ENCODE data around the gene CSTF2T. TPM values are rescaled to one million over a fixed set of nuclear protein-coding genes. Genes with fewer than 3 reads are reported as not detected.
"Not testable (repeated sequence)": the region's sequence is repeated elsewhere in the genome, so short reads cannot be mapped to it uniquely, and the experiment has no call there.

CSTF2T gene
- total and polyA plus RNA-seq, 4 donors = 6.9 to 25.2 (median 14.2) TPM

DNA sequence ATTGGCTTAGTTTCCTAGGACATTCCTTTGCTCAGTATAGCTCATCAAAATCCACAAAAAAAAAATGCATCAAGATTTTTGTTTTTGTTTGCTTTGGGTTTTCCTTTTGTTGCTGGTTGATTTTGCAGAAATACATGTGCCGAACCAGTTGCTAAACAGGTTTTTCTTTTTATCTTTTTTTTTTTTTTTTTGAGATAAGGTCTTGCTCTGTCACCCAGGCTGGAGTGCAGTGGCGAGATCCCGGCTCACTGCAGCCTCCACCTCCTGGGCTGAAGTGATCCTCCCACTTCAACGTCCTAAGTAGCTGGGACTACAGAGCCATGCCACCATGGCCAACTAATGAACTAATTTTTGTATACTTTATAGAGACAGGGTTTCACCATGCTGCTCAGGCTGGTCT lies 8.3 kb downstream of the CSTF2T start:
- intact Hi-C loops (cut with DNase I) = no loop called here
- DNase-seq = no peak
- Histone ChIP-seq H3K4me1 (ENCODE audit: control insufficient read depth in 1 of 2, insufficient read depth in 2 of 2, low read length in 2 of 2) (peaks cover 0 to 2% of the 10 kb centered on the region in 2 donors), H3K9me3 (ENCODE audit: control insufficient read depth, low read length) (no peaks in the 10 kb centered on the region), H3K27me3 (ENCODE audit: control insufficient read depth in 1 of 2, insufficient read depth in 2 of 2, low read length in 1 of 2) (no peaks in the 10 kb centered on the region), H3K27ac (ENCODE audit: low read depth in 1 of 2, low read length in 2 of 2) (no peak overlapping the region), H3K4me3 (ENCODE audit: low read length in 2 of 2) (no peak overlapping the region), H3K36me3 (ENCODE audit: control insufficient read depth in 1 of 2, insufficient read depth in 2 of 2, low read length in 1 of 2) (no peaks in the 10 kb centered on the region)
- no peak for ATAC-seq (ENCODE audit: low FRiP score)
- WGBS, 2 donors = 65 to 69% methylated on average over 4 of the region's 4 CpGs

- Histone ChIP-seq H3K4me3 (ENCODE audit: low read length in 2 of 2) (no peak overlapping the region), H3K27ac (ENCODE audit: low read depth in 1 of 2, low read length in 2 of 2) (no peak overlapping the region), H3K9me3 (ENCODE audit: control insufficient read depth, low read length) (no peaks in the 10 kb centered on the region), H3K36me3 (ENCODE audit: control insufficient read depth in 1 of 2, insufficient read depth in 2 of 2, low read length in 1 of 2) (no peaks in the 10 kb centered on the region), H3K27me3 (ENCODE audit: control insufficient read depth in 1 of 2, insufficient read depth in 2 of 2, low read length in 1 of 2) (no peaks in the 10 kb centered on the region), H3K4me1 (ENCODE audit: control insufficient read depth in 1 of 2, insufficient read depth in 2 of 2, low read length in 2 of 2) (peaks cover 5 to 6% of the 10 kb centered on the region in 2 donors)
- ATAC-seq (ENCODE audit: low FRiP score) (no peak), DNase-seq (no peak)
- 94 to 97% methylated on average over 3 of the region's 3 CpGs for WGBS, 2 donors
- intact Hi-C loops (cut with DNase I) = no loop called here
Observed at GRCh38 chr10:51689536-51689935, 9.9 kb downstream of the CSTF2T start.

GRCh38 chr10:51688826-51689225 lies 10.6 kb downstream of the CSTF2T start:
- H3K4me3 ChIP-seq (ENCODE audit: low read length in 2 of 2); intact Hi-C loops (cut with DNase I); H3K27me3 ChIP-seq (ENCODE audit: control insufficient read depth in 1 of 2, insufficient read depth in 2 of 2, low read length in 1 of 2); H3K36me3 ChIP-seq (ENCODE audit: control insufficient read depth in 1 of 2, insufficient read depth in 2 of 2, low read length in 1 of 2); H3K9me3 ChIP-seq (ENCODE audit: control insufficient read depth, low read length); H3K4me1 ChIP-seq (ENCODE audit: control insufficient read depth in 1 of 2, insufficient read depth in 2 of 2, low read length in 2 of 2); DNase-seq; ATAC-seq (ENCODE audit: low FRiP score); H3K27ac ChIP-seq (ENCODE audit: low read depth in 1 of 2, low read length in 2 of 2): not testable (repeated sequence)
- WGBS, 2 donors = 93 to 96% methylated on average over 2 of the region's 2 CpGs

- ATAC-seq (ENCODE audit: low FRiP score) (no peak), DNase-seq (no peak)
- intact Hi-C loops (cut with DNase I) = no loop called here
- Histone ChIP-seq H3K4me3 (ENCODE audit: low read length in 2 of 2) (no peak overlapping the region), H3K9me3 (ENCODE audit: control insufficient read depth, low read length) (no peaks in the 10 kb centered on the region), H3K27ac (ENCODE audit: low read depth in 1 of 2, low read length in 2 of 2) (no peak overlapping the region), H3K27me3 (ENCODE audit: control insufficient read depth in 1 of 2, insufficient read depth in 2 of 2, low read length in 1 of 2) (no peaks in the 10 kb centered on the region), H3K36me3 (ENCODE audit: control insufficient read depth in 1 of 2, insufficient read depth in 2 of 2, low read length in 1 of 2) (no peaks in the 10 kb centered on the region), H3K4me1 (ENCODE audit: control insufficient read depth in 1 of 2, insufficient read depth in 2 of 2, low read length in 2 of 2) (peaks cover 5 to 12% of the 10 kb centered on the region in 2 donors)
- WGBS, 2 donors = 81 to 85% methylated on average over 1 of the region's 1 CpG
Observed at GRCh38 chr10:51687296-51687695, 12.1 kb downstream of the CSTF2T start.

DNA sequence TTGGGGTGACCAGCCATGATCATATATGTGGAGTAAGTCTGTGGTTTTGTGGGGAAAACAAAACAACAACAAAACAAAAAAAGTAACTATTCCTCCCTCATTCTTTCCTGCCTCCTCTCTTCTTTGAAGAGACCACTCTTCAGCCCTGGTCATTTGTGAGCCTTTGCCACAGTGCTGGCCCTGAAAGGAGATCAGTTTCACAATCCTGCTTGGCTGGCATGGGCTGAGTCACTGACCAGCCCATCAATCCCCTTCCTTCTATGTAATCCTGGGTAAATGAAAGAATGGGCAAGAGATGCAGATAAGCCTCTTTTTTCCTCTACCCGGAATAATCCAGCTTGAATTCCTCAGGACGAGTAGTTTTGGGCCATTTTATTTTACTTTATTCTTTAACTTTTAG lies 13.6 kb downstream of the CSTF2T start:
- ATAC-seq (ENCODE audit: low FRiP score) (no peak), DNase-seq (no peak)
- Histone ChIP-seq H3K36me3 (ENCODE audit: control insufficient read depth in 1 of 2, insufficient read depth in 2 of 2, low read length in 1 of 2) (no peaks in the 10 kb centered on the region), H3K9me3 (ENCODE audit: control insufficient read depth, low read length) (no peaks in the 10 kb centered on the region), H3K27me3 (ENCODE audit: control insufficient read depth in 1 of 2, insufficient read depth in 2 of 2, low read length in 1 of 2) (no peaks in the 10 kb centered on the region), H3K27ac (ENCODE audit: low read depth in 1 of 2, low read length in 2 of 2) (no peak overlapping the region), H3K4me1 (ENCODE audit: control insufficient read depth in 1 of 2, insufficient read depth in 2 of 2, low read length in 2 of 2) (peaks cover 5 to 12% of the 10 kb centered on the region in 2 donors), H3K4me3 (ENCODE audit: low read length in 2 of 2) (no peak overlapping the region)
- 40 to 71% methylated on average over 2 of the region's 2 CpGs for WGBS, 2 donors
- intact Hi-C loops (cut with DNase I) = no loop called here

DNA sequence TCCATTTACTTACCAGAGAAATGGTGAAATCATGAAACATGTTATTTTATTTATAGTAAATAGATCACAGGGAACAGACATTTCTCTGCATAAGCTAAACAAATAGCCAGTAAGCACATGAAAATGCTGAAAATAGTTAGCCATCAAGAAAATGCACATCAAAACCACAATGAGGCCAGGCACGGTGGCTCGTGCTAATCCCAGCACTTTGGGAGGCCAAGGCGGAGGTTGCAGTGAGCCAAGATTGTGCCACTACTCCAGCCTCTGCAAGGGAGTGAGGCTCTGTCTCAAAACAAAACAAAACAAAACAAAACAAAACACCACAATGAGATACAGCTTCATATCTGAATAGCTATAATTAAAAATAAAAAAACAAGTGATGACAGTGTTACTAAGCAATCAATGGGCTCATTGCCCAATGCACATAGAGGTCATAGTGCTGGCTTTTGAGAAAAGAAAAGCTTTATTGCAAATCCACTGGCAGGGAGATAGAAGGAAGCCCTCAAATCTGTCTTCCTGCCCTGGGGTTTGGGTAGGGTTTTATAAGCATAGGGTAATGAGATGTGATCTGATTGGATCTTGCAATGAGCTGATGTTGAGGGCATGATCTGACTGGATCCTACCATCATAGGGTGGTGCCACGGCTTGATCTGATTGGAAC lies 16.2 kb downstream of the CSTF2T start:
- intact Hi-C loops (cut with DNase I) = no loop called here
- no peak overlapping the region for H3K4me3 ChIP-seq (ENCODE audit: low read length in 2 of 2)
- 41% methylated on average over 4 of the region's 4 CpGs for WGBS, 2 donors
- H3K9me3 ChIP-seq (ENCODE audit: control insufficient read depth, low read length) = no peaks in the 10 kb centered on the region
- peaks cover 6 to 12% of the 10 kb centered on the region in 2 donors for H3K4me1 ChIP-seq (ENCODE audit: control insufficient read depth in 1 of 2, insufficient read depth in 2 of 2, low read length in 2 of 2)
- ATAC-seq (ENCODE audit: low FRiP score) (peak; percentile 33), DNase-seq (peak in 1 of 2 donors; percentile 57)
- no peaks in the 10 kb centered on the region for H3K36me3 ChIP-seq (ENCODE audit: control insufficient read depth in 1 of 2, insufficient read depth in 2 of 2, low read length in 1 of 2)
- H3K27ac ChIP-seq (ENCODE audit: low read depth in 1 of 2, low read length in 2 of 2) = peak overlapping the region in 1 of 2 donors; percentile 61
- H3K27me3 ChIP-seq (ENCODE audit: control insufficient read depth in 1 of 2, insufficient read depth in 2 of 2, low read length in 1 of 2) = no peaks in the 10 kb centered on the region

DNA sequence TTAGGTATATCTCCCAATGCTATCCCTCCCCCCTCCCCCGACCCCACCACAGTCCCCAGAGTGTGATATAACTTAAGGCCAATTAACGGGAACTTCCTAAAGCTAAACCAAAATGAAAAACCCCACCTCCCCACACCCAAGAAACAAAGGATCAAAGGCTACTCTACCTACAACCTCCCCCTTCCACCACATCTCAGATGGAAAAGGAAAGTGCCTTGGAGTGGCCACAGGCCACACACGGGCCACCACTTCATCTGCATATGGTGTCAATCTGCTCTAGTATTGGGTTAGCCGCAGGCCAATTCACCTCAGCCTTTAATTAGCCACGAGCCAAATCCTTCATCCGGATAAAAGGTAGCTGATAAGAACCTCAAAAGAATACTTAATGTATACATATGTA lies 19.6 kb downstream of the CSTF2T start:
- Histone ChIP-seq H3K9me3 (ENCODE audit: control insufficient read depth, low read length) (no peaks in the 10 kb centered on the region), H3K4me1 (ENCODE audit: control insufficient read depth in 1 of 2, insufficient read depth in 2 of 2, low read length in 2 of 2) (peaks cover 2 to 10% of the 10 kb centered on the region in 2 donors), H3K27ac (ENCODE audit: low read depth in 1 of 2, low read length in 2 of 2) (no peak overlapping the region), H3K36me3 (ENCODE audit: control insufficient read depth in 1 of 2, insufficient read depth in 2 of 2, low read length in 1 of 2) (no peaks in the 10 kb centered on the region), H3K27me3 (ENCODE audit: control insufficient read depth in 1 of 2, insufficient read depth in 2 of 2, low read length in 1 of 2) (no peaks in the 10 kb centered on the region), H3K4me3 (ENCODE audit: low read length in 2 of 2) (no peak overlapping the region)
- no peak for DNase-seq
- ATAC-seq (ENCODE audit: low FRiP score) = no peak
- intact Hi-C loops (cut with DNase I) = no loop called here
- 84 to 90% methylated on average over 6 of the region's 6 CpGs for WGBS, 2 donors

DNA sequence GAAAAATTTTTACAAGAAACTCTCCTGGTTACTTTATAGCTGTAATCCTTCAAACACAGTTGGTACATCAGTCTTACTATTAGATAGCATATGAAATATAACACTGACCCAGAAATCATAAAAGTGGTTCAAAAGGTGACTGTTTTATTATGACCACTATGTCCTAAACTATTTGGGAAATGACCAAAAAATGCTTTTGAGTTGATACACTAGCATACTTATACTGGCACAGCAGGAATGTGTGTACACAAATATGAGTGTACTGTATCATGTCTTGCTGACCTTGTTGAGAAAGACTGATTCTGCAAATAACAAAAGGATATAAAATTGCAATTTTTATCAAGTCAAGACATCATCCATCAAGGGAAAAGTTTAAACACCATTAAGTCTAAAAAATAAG lies 24.3 kb downstream of the CSTF2T start:
- intact Hi-C loops (cut with DNase I) = no loop called here
- no peak for ATAC-seq (ENCODE audit: low FRiP score)

DNA sequence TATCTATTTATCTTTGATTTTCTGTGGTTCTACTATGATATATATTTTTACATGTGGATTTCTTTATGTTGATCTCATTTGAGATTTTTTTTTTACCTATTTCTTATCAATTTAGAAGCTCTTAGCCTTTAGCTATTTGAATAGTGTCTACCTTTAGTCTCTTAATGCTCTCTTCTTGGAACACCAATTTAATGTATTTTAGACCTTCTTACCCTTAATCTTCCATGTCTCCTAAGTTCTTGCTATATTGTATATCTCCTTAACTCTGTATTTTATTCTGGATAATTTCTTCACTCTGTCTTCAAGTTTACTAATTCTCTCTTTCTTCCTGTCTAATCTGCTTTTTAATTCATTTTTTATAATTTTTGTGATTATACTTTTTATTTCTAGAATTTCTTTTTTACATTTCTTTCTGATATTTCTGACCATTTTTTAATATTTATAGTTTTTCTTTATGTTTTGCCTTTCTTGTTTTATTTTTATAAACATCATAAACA lies 27.3 kb downstream of the CSTF2T start:
- no peaks in the 10 kb centered on the region for H3K36me3 ChIP-seq (ENCODE audit: control insufficient read depth in 1 of 2, insufficient read depth in 2 of 2, low read length in 1 of 2)
- DNase-seq (no peak), ATAC-seq (ENCODE audit: low FRiP score) (no peak)
- intact Hi-C loops (cut with DNase I) = no loop called here
- peaks cover 1 to 9% of the 10 kb centered on the region in 2 donors for H3K4me1 ChIP-seq (ENCODE audit: control insufficient read depth in 1 of 2, insufficient read depth in 2 of 2, low read length in 2 of 2)
- H3K27ac ChIP-seq (ENCODE audit: low read depth in 1 of 2, low read length in 2 of 2) = no peak overlapping the region
- H3K27me3 ChIP-seq (ENCODE audit: control insufficient read depth in 1 of 2, insufficient read depth in 2 of 2, low read length in 1 of 2) = no peaks in the 10 kb centered on the region
- H3K9me3 ChIP-seq (ENCODE audit: control insufficient read depth, low read length) = no peaks in the 10 kb centered on the region
- H3K4me3 ChIP-seq (ENCODE audit: low read length in 2 of 2) = no peak overlapping the region

More for the DNA sequence above, 24.3 kb downstream of the CSTF2T start:
- H3K27ac ChIP-seq (ENCODE audit: low read depth in 1 of 2, low read length in 2 of 2) = no peak overlapping the region
- peaks cover 2 to 4% of the 10 kb centered on the region in 2 donors for H3K4me1 ChIP-seq (ENCODE audit: control insufficient read depth in 1 of 2, insufficient read depth in 2 of 2, low read length in 2 of 2)
- no peaks in the 10 kb centered on the region for H3K27me3 ChIP-seq (ENCODE audit: control insufficient read depth in 1 of 2, insufficient read depth in 2 of 2, low read length in 1 of 2)
- DNase-seq = no peak
- H3K36me3 ChIP-seq (ENCODE audit: control insufficient read depth in 1 of 2, insufficient read depth in 2 of 2, low read length in 1 of 2) = no peaks in the 10 kb centered on the region
- no peak overlapping the region for H3K4me3 ChIP-seq (ENCODE audit: low read length in 2 of 2)
- H3K9me3 ChIP-seq (ENCODE audit: control insufficient read depth, low read length) = no peaks in the 10 kb centered on the region

Measured in aorta (tissue), 5 donors.